ENCODE data around the gene SCFD2. TPM values are rescaled to one million over a fixed set of nuclear protein-coding genes. Genes with fewer than 3 reads are reported as not detected.
A peak's percentile ranks its signal among the peaks of the same experiment; 100 is the strongest.
"Not testable (repeated sequence)": the region's sequence is repeated elsewhere in the genome, so short reads cannot be mapped to it uniquely, and the experiment has no call there.

Gene SCFD2
- total RNA-seq, 4 donors from 2014 or later: 24.7 to 49.2 (median 33.9) TPM

GRCh38 chr4:53150631-53151488, 215.0 kb downstream of the SCFD2 start:
- Histone ChIP-seq H3K4me3 (no peak overlapping the region), H3K36me3 (no peaks in the 10 kb centered on the region), H3K9me3 (no peaks in the 10 kb centered on the region), H3K27me3 (no peaks in the 10 kb centered on the region), H3K4me1 (peaks cover 0 to 18% (median 0%) of the 10 kb centered on the region in 4 donors), H3K27ac (no peak overlapping the region)
- 83 to 90% methylated on average over 4 of the region's 4 CpGs for WGBS, 2 donors
- no peak for DNase-seq (ENCODE audit: low spot score in 2 of 2)
- TF ChIP-seq POLR2A (IDR thresholded peaks at IDR 0.05): no peak
- no peak for TF ChIP-seq CTCF (IDR thresholded peaks at IDR 0.05)
- TF ChIP-seq EP300 (IDR thresholded peaks at IDR 0.05): no peak

GRCh38 chr4:53147711-53148110, 218.2 kb downstream of the SCFD2 start:
- H3K9me3 ChIP-seq: no peaks in the 10 kb centered on the region
- H3K27me3 ChIP-seq: no peaks in the 10 kb centered on the region
- DNase-seq (ENCODE audit: low spot score in 2 of 2): no peak
- H3K36me3 ChIP-seq: peaks cover 0 to 9% (median 0%) of the 10 kb centered on the region in 3 donors
- H3K4me1 ChIP-seq: peaks cover 0 to 18% (median 0%) of the 10 kb centered on the region in 4 donors
- no peak for TF ChIP-seq EP300 (IDR thresholded peaks at IDR 0.05)
- no peak for TF ChIP-seq POLR2A (IDR thresholded peaks at IDR 0.05)
- no peak for TF ChIP-seq CTCF (IDR thresholded peaks at IDR 0.05)
- no peak overlapping the region for H3K4me3 ChIP-seq
- peak overlapping the region in 2 of 4 donors; percentile 36 to 52 for H3K27ac ChIP-seq

- DNase-seq (ENCODE audit: low spot score in 2 of 2): no peak
Observed at GRCh38 chr4:53147197-53147596, 218.7 kb downstream of the SCFD2 start.

GRCh38 chr4:53141308-53141707, 224.6 kb downstream of the SCFD2 start:
- Histone ChIP-seq H3K27me3 (no peaks in the 10 kb centered on the region), H3K4me1 (no peaks in the 10 kb centered on the region), H3K36me3 (peaks cover 0 to 9% (median 0%) of the 10 kb centered on the region in 3 donors), H3K9me3 (no peaks in the 10 kb centered on the region), H3K27ac (no peak overlapping the region), H3K4me3 (no peak overlapping the region)
- TF ChIP-seq POLR2A (IDR thresholded peaks at IDR 0.05) (no peak), EP300 (IDR thresholded peaks at IDR 0.05) (no peak), CTCF (IDR thresholded peaks at IDR 0.05) (no peak)
- 80 to 94% methylated on average over 2 of the region's 2 CpGs for WGBS, 2 donors
- no peak for DNase-seq (ENCODE audit: low spot score in 2 of 2)

More at GRCh38 chr4:53147197-53147596, 218.7 kb downstream of the SCFD2 start:
- H3K36me3 ChIP-seq: peaks cover 0 to 9% (median 0%) of the 10 kb centered on the region in 3 donors
- WGBS, 2 donors: 57 to 62% methylated on average over 4 of the region's 4 CpGs
- H3K27ac ChIP-seq: peak overlapping the region in 2 of 4 donors; percentile 36 to 52
- no peaks in the 10 kb centered on the region for H3K27me3 ChIP-seq
- no peaks in the 10 kb centered on the region for H3K9me3 ChIP-seq
- peaks cover 0 to 18% (median 0%) of the 10 kb centered on the region in 4 donors for H3K4me1 ChIP-seq
- H3K4me3 ChIP-seq: no peak overlapping the region
- no peak for TF ChIP-seq CTCF (IDR thresholded peaks at IDR 0.05)
- no peak for TF ChIP-seq POLR2A (IDR thresholded peaks at IDR 0.05)
- TF ChIP-seq EP300 (IDR thresholded peaks at IDR 0.05): no peak

GRCh38 chr4:53139256-53139655, 226.6 kb downstream of the SCFD2 start:
- H3K4me1 ChIP-seq; H3K36me3 ChIP-seq; DNase-seq (ENCODE audit: low spot score in 2 of 2); H3K4me3 ChIP-seq; H3K27ac ChIP-seq; H3K9me3 ChIP-seq; H3K27me3 ChIP-seq: not testable (repeated sequence)
- WGBS, 2 donors: 96 to 100% methylated on average over 11 to 21 of the region's 32 CpGs
